Spleen (tissue), 7 donors: ENCODE measurements around the gene SF3A1.

ENCODE experiments used
- POLR2A ChIP-seq, 3 donors: fragments of 450-650 bp; IDR thresholded peaks; one replicate each; pipeline ENCODE4 v1.5.1; 2017; ENCODE audit warnings: antibody characterized with exemption in 3 of 3, mild to moderate bottlenecking in 1 of 3
- TF ChIP-seq, protein P1 (sequence below), 11 experiments: fragments of 200-600 bp in 7 of 11; fragments of 450-650 bp in 4 of 11; sonication (generic) in 4 of 11; IDR thresholded peaks in 8 of 11; conservative IDR thresholded peaks in 3 of 11; 1 replicate in 7 of 11; 2 replicates in 4 of 11; pipeline versions ENCODE4 v1.4.0 to v1.8.0; 2016 to 2021; ENCODE audit warnings: antibody characterized with exemption in 11 of 11, inconsistent platforms in 4 of 11, mild to moderate bottlenecking in 1 of 11
- donor health status: DM: no; HTN: no; CAD: no; lungs with moderate emphysema.
- donor health status: DM: no; HTN: no; CAD: no.
- donor health status: DM: no; HTN: no; CAD: no.

DNA sequence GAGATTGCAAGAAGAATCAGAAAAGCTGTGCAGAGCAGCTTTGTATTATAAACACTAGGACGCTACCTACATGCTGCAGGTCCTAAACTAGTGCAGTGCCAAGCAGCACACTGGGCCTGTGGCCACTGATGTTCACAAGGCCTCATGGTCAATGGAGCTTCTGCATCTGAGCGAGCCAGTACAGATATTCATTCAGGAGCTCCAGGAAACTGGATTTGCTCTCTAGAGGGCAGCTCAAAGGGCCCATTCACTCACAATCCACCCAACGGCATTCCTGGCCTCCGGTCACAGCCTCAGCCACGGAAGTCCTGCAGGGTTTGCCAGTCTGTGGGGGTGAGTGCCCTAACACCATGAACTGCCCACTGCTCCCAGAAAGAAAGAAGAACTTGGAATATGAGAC lies 24.1 kb downstream of the SF3A1 start:
- no peak for TF ChIP-seq POLR2A (IDR thresholded peaks at IDR 0.05)
- TF ChIP-seq, protein P1, sequence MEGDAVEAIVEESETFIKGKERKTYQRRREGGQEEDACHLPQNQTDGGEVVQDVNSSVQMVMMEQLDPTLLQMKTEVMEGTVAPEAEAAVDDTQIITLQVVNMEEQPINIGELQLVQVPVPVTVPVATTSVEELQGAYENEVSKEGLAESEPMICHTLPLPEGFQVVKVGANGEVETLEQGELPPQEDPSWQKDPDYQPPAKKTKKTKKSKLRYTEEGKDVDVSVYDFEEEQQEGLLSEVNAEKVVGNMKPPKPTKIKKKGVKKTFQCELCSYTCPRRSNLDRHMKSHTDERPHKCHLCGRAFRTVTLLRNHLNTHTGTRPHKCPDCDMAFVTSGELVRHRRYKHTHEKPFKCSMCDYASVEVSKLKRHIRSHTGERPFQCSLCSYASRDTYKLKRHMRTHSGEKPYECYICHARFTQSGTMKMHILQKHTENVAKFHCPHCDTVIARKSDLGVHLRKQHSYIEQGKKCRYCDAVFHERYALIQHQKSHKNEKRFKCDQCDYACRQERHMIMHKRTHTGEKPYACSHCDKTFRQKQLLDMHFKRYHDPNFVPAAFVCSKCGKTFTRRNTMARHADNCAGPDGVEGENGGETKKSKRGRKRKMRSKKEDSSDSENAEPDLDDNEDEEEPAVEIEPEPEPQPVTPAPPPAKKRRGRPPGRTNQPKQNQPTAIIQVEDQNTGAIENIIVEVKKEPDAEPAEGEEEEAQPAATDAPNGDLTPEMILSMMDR (IDR thresholded peaks at IDR 0.05 in 8 of 11, conservative IDR thresholded peaks at IDR 0.05 in 3 of 11) = no peak
